HEK293 (cell line): ENCODE results near the gene RPL12.

Source experiments
- CTCF ChIA-PET: fragments of 350-600 bp; formaldehyde crosslinking; extraction: SDS; loops from one replicate; lab custom pipeline; 2021; ENCODE audit warnings: antibody characterized with exemption; lab: Yijun Ruan, JAX
- POLR2A ChIA-PET: fragments of 300-600 bp; formaldehyde crosslinking; extraction: SDS; loops from one replicate; lab custom pipeline; 2020; ENCODE audit warnings: antibody characterized with exemption, inconsistent platforms; lab: Yijun Ruan, JAX
- H3K27ac ChIP-seq: fragments of 200-500 bp; sonication (Bioruptor generic); 2 replicates; pipeline ENCODE4 v1.5.1; 2014; ENCODE audit warnings: low read depth, low read length, control low read depth, inconsistent platforms; ENCODE audit errors: extremely low read depth
- H3K36me3 ChIP-seq, 2 experiments: fragments of 200-500 bp in 1 of 2; sonication (Bioruptor generic) in 1 of 2; 1 replicate in 1 of 2; 2 replicates in 1 of 2; pipeline ENCODE4 v1.5.1; 2014 to 2017; ENCODE audit warnings: inconsistent platforms in 2 of 2, low read length in 2 of 2; ENCODE audit not compliant: control insufficient read depth in 2 of 2, insufficient read depth in 1 of 2
- H3K4me1 ChIP-seq: fragments of 200-500 bp; sonication (Bioruptor generic); 2 replicates; pipeline ENCODE4 v1.5.1; 2014; ENCODE audit warnings: mild to moderate bottlenecking, low read length, inconsistent platforms; ENCODE audit not compliant: control insufficient read depth, insufficient read depth
- H3K4me3 ChIP-seq: 2 replicates; pipeline ENCODE4 v1.5.1; 2011; ENCODE audit warnings: low read depth, mild to moderate bottlenecking, control low read depth, low read length, moderate library complexity
- H3K9me3 ChIP-seq: fragments of 200-500 bp; sonication (Bioruptor generic); 2 replicates; pipeline ENCODE4 v1.5.1; 2014; ENCODE audit warnings: low read depth, low read length, inconsistent platforms; ENCODE audit not compliant: control insufficient read depth, insufficient read depth
- BCL11A ChIP-seq: fragments of 450-650 bp; formaldehyde crosslinking; IDR thresholded peaks from 2 replicates; pipeline ENCODE4 v1.5.1; 2016; ENCODE audit warnings: low read depth, missing biosample characterization, missing genetic modification characterization
- MYNN ChIP-seq: fragments of 450-650 bp; formaldehyde crosslinking; IDR thresholded peaks from 2 replicates; pipeline ENCODE4 v1.5.1; 2016; ENCODE audit warnings: missing biosample characterization, missing genetic modification characterization, borderline replicate concordance
- REPIN1 ChIP-seq: fragments of 450-650 bp; formaldehyde crosslinking; IDR thresholded peaks from 2 replicates; pipeline ENCODE4 v1.5.1; 2017; ENCODE audit warnings: missing biosample characterization, missing genetic modification characterization, low read depth
- SP2 ChIP-seq: fragments of 450-650 bp; formaldehyde crosslinking; IDR thresholded peaks from 2 replicates; pipeline ENCODE4 v1.5.1; 2016; ENCODE audit warnings: missing biosample characterization, missing genetic modification characterization
- ZBTB21 ChIP-seq: fragments of 450-650 bp; formaldehyde crosslinking; IDR thresholded peaks from 2 replicates; pipeline ENCODE4 v1.5.1; 2017; ENCODE audit warnings: missing biosample characterization, missing genetic modification characterization
- ZNF114 ChIP-seq: fragments of 450-650 bp; formaldehyde crosslinking; IDR thresholded peaks from 2 replicates; pipeline ENCODE4 v1.5.0; 2017; ENCODE audit warnings: missing biosample characterization, missing genetic modification characterization
- ZNF138 ChIP-seq: fragments of 450-650 bp; formaldehyde crosslinking; IDR thresholded peaks from 2 replicates; pipeline ENCODE4 v1.5.1; 2016; ENCODE audit warnings: missing biosample characterization, missing genetic modification characterization, borderline replicate concordance
- ZNF146 ChIP-seq: fragments of 450-650 bp; formaldehyde crosslinking; IDR thresholded peaks from 2 replicates; pipeline ENCODE4 v1.5.1; 2016; ENCODE audit warnings: missing biosample characterization, missing genetic modification characterization
- ZNF16 ChIP-seq: fragments of 450-650 bp; formaldehyde crosslinking; IDR thresholded peaks from 2 replicates; pipeline ENCODE4 v1.5.1; 2016; ENCODE audit warnings: low read depth, missing biosample characterization, missing genetic modification characterization
- ZNF292 ChIP-seq: fragments of 450-650 bp; formaldehyde crosslinking; IDR thresholded peaks from 2 replicates; pipeline ENCODE4 v1.5.1; 2016; ENCODE audit warnings: low read depth, missing biosample characterization, missing genetic modification characterization, borderline replicate concordance
- ZNF48 ChIP-seq: fragments of 450-650 bp; formaldehyde crosslinking; IDR thresholded peaks from 2 replicates; pipeline ENCODE4 v1.5.1; 2016; ENCODE audit warnings: missing biosample characterization, missing genetic modification characterization
- ZNF558 ChIP-seq: fragments of 450-650 bp; formaldehyde crosslinking; IDR thresholded peaks from 2 replicates; pipeline ENCODE4 v1.5.1; 2016; ENCODE audit warnings: missing biosample characterization, missing genetic modification characterization
- ZNF596 ChIP-seq: fragments of 450-650 bp; IDR thresholded peaks from 2 replicates; pipeline ENCODE4 v1.5.0; 2018; ENCODE audit warnings: missing biosample characterization, mild to moderate bottlenecking, missing genetic modification characterization, moderate library complexity
- ZNF660 ChIP-seq: fragments of 450-650 bp; IDR thresholded peaks from 2 replicates; pipeline ENCODE4 v1.5.1; 2018; ENCODE audit warnings: missing biosample characterization, mild to moderate bottlenecking, missing genetic modification characterization
- ZNF843 ChIP-seq: fragments of 450-650 bp; formaldehyde crosslinking; IDR thresholded peaks from 2 replicates; pipeline ENCODE4 v1.5.1; 2016; ENCODE audit warnings: missing biosample characterization, missing genetic modification characterization
- ZSCAN16 ChIP-seq: fragments of 450-650 bp; formaldehyde crosslinking; IDR thresholded peaks from 2 replicates; pipeline ENCODE4 v1.5.1; 2016; ENCODE audit warnings: missing biosample characterization, missing genetic modification characterization
- TF ChIP-seq, protein P1 (sequence below): fragments of 450-650 bp; formaldehyde crosslinking; conservative IDR thresholded peaks from 2 replicates; pipeline ENCODE4 v1.5.1; 2016; ENCODE audit warnings: low read depth, missing biosample characterization, missing genetic modification characterization
- TF ChIP-seq, protein P2 (sequence below): fragments of 450-650 bp; formaldehyde crosslinking; IDR thresholded peaks from 2 replicates; pipeline ENCODE4 v1.5.1; 2016; ENCODE audit warnings: missing biosample characterization, missing genetic modification characterization
- TF ChIP-seq, protein P3 (sequence below): fragments of 450-650 bp; formaldehyde crosslinking; IDR thresholded peaks from 2 replicates; pipeline ENCODE4 v1.5.1; 2017; ENCODE audit warnings: missing biosample characterization, missing genetic modification characterization
- TF ChIP-seq, protein P4 (sequence below): fragments of 450-650 bp; formaldehyde crosslinking; IDR thresholded peaks from 2 replicates; pipeline ENCODE4 v1.5.1; 2017; ENCODE audit warnings: missing biosample characterization, missing genetic modification characterization
- TF ChIP-seq, protein P5 (sequence below): fragments of 450-650 bp; formaldehyde crosslinking; IDR thresholded peaks from 2 replicates; pipeline ENCODE4 v1.5.1; 2016; ENCODE audit warnings: missing biosample characterization, missing genetic modification characterization

The RPL12 gene

DNA sequence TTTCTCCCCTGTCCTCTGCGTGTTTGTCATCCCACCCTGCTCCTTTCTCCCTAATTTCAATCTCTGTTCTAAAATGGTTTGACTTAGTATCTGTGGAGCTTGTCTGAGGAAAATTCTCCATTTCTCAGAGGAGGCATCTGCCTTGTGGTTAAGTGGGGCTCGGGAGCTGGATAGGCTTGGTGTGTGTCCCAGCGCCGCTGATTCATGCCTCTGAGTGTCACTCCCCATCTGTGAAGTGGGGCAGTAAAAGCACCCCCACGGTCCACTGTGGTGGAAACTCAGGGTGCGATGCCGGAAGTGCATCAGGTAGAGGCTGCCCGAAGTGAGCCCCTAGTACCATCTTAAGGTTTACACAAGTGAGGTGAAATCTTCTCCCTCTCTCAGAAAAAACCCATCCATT, 37.7 kb upstream of the RPL12 start:
- POLR2A ChIA-PET: no interaction called here
- TF ChIP-seq, protein P1, sequence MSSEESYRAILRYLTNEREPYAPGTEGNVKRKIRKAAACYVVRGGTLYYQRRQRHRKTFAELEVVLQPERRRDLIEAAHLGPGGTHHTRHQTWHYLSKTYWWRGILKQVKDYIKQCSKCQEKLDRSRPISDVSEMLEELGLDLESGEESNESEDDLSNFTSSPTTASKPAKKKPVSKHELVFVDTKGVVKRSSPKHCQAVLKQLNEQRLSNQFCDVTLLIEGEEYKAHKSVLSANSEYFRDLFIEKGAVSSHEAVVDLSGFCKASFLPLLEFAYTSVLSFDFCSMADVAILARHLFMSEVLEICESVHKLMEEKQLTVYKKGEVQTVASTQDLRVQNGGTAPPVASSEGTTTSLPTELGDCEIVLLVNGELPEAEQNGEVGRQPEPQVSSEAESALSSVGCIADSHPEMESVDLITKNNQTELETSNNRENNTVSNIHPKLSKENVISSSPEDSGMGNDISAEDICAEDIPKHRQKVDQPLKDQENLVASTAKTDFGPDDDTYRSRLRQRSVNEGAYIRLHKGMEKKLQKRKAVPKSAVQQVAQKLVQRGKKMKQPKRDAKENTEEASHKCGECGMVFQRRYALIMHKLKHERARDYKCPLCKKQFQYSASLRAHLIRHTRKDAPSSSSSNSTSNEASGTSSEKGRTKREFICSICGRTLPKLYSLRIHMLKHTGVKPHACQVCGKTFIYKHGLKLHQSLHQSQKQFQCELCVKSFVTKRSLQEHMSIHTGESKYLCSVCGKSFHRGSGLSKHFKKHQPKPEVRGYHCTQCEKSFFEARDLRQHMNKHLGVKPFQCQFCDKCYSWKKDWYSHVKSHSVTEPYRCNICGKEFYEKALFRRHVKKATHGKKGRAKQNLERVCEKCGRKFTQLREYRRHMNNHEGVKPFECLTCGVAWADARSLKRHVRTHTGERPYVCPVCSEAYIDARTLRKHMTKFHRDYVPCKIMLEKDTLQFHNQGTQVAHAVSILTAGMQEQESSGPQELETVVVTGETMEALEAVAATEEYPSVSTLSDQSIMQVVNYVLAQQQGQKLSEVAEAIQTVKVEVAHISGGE (tag by site-specific recombination): no peak
- TF ChIP-seq BCL11A (tag by site-specific recombination) (no peak), ZBTB21 (tag by site-specific recombination) (no peak), SP2 (tag by site-specific recombination) (no peak), ZNF843 (tag by site-specific recombination) (no peak), ZNF660 (tag by site-specific recombination) (no peak), ZNF138 (no peak), ZNF48 (tag by site-specific recombination) (no peak)
- TF ChIP-seq, protein P2, sequence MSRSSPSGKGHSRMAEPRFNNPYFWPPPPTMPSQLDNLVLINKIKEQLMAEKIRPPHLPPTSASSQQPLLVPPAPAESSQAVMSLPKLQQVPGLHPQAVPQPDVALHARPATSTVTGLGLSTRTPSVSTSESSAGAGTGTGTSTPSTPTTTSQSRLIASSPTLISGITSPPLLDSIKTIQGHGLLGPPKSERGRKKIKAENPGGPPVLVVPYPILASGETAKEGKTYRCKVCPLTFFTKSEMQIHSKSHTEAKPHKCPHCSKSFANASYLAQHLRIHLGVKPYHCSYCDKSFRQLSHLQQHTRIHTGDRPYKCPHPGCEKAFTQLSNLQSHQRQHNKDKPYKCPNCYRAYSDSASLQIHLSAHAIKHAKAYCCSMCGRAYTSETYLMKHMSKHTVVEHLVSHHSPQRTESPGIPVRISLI (tag by site-specific recombination): no peak
- TF ChIP-seq, protein P3, sequence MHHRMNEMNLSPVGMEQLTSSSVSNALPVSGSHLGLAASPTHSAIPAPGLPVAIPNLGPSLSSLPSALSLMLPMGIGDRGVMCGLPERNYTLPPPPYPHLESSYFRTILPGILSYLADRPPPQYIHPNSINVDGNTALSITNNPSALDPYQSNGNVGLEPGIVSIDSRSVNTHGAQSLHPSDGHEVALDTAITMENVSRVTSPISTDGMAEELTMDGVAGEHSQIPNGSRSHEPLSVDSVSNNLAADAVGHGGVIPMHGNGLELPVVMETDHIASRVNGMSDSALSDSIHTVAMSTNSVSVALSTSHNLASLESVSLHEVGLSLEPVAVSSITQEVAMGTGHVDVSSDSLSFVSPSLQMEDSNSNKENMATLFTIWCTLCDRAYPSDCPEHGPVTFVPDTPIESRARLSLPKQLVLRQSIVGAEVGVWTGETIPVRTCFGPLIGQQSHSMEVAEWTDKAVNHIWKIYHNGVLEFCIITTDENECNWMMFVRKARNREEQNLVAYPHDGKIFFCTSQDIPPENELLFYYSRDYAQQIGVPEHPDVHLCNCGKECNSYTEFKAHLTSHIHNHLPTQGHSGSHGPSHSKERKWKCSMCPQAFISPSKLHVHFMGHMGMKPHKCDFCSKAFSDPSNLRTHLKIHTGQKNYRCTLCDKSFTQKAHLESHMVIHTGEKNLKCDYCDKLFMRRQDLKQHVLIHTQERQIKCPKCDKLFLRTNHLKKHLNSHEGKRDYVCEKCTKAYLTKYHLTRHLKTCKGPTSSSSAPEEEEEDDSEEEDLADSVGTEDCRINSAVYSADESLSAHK (tag by site-specific recombination): no peak
- TF ChIP-seq, all 188 proteins: peak for 0
- no peak overlapping the region for H3K4me3 ChIP-seq
- CTCF ChIA-PET: interaction anchor here (0.6 to 1.2 kb wide), 3 partner anchors 16 to 102 kb away, joined by 3 to 4 read pairs (median 4); no protein-coding TSS in a partner anchor
- no peak overlapping the region for H3K27ac ChIP-seq
- H3K36me3 ChIP-seq: peaks cover 0 to 60% of the 10 kb centered on the region in 2 experiments; a peak in 2 of 3 replicates
- no peaks in the 10 kb centered on the region for H3K9me3 ChIP-seq
- H3K4me1 ChIP-seq: no peaks in the 10 kb centered on the region

DNA sequence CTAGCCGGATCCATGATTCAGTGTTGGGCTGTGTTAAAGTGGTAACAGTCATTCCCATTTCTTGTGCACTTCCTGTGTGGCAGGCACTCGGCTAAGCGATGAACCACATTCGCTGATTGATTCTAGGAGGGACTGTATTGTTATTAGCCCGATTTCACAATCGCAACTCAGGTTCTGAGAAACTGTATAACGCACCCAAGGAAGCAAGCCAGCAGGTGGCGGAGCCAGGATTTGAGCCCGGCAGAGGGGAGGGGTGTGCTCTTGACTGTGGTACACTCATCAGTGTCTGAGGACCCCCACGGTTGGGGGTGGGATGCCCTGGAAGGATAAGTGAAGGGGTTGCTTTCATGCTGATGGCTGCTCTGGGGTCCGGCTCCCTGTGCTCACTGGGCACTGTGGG, 34.8 kb upstream of the RPL12 start:
- Histone ChIP-seq H3K27ac (no peak overlapping the region), H3K36me3 (peaks cover 0 to 53% of the 10 kb centered on the region in 2 experiments; a peak in 2 of 3 replicates), H3K4me3 (no peak overlapping the region), H3K4me1 (no peaks in the 10 kb centered on the region), H3K9me3 (no peaks in the 10 kb centered on the region)
- TF ChIP-seq ZNF292: no peak
- ChIA-PET POLR2A (no interaction called here), CTCF (no interaction called here)

DNA sequence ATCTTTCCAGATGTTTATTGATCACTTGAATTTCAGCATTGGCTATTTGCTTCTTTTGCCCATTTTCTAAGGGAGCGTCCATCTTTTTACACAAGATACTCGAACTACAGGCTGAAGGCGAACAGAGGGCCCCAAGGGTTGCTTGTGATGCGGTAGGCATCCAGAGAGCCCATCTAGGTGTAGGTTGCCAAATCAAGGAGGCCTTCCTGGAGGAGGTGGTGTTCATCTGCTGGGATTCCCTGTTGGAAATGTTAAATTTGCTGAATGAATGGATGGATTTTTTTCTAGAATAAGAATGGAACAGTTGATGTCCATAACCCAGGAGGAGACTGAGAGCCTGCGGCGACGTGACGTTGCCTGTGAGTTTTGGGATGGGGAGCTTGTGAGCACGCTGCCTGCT, 31.5 kb upstream of the RPL12 start:
- Histone ChIP-seq H3K4me3 (no peak overlapping the region), H3K9me3 (no peaks in the 10 kb centered on the region), H3K4me1 (no peaks in the 10 kb centered on the region), H3K36me3 (peaks cover 0 to 65% of the 10 kb centered on the region in 2 experiments; a peak in 2 of 3 replicates), H3K27ac (no peak overlapping the region)
- TF ChIP-seq ZSCAN16 (tag by site-specific recombination) (no peak), ZNF114 (tag by site-specific recombination) (no peak), ZNF558 (tag by site-specific recombination) (no peak), ZNF16 (tag by site-specific recombination) (no peak), ZNF146 (tag by site-specific recombination) (no peak), ZNF596 (tag by site-specific recombination) (no peak), MYNN (tag by site-specific recombination) (no peak), REPIN1 (tag by site-specific recombination) (no peak)
- TF ChIP-seq, protein P4, sequence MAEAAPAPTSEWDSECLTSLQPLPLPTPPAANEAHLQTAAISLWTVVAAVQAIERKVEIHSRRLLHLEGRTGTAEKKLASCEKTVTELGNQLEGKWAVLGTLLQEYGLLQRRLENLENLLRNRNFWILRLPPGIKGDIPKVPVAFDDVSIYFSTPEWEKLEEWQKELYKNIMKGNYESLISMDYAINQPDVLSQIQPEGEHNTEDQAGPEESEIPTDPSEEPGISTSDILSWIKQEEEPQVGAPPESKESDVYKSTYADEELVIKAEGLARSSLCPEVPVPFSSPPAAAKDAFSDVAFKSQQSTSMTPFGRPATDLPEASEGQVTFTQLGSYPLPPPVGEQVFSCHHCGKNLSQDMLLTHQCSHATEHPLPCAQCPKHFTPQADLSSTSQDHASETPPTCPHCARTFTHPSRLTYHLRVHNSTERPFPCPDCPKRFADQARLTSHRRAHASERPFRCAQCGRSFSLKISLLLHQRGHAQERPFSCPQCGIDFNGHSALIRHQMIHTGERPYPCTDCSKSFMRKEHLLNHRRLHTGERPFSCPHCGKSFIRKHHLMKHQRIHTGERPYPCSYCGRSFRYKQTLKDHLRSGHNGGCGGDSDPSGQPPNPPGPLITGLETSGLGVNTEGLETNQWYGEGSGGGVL (tag by site-specific recombination): no peak
- TF ChIP-seq, protein P5, sequence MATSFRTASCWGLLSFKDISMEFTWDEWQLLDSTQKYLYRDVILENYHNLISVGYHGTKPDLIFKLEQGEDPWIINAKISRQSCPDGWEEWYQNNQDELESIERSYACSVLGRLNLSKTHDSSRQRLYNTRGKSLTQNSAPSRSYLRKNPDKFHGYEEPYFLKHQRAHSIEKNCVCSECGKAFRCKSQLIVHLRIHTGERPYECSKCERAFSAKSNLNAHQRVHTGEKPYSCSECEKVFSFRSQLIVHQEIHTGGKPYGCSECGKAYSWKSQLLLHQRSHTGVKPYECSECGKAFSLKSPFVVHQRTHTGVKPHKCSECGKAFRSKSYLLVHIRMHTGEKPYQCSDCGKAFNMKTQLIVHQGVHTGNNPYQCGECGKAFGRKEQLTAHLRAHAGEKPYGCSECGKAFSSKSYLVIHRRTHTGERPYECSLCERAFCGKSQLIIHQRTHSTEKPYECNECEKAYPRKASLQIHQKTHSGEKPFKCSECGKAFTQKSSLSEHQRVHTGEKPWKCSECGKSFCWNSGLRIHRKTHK (tag by site-specific recombination): no peak
- ChIA-PET CTCF (interaction anchor here (0.6 to 0.7 kb wide), 2 partner anchors 80 to 220 kb away, joined by 3 read pairs; no protein-coding TSS in a partner anchor), POLR2A (interaction anchor here (0.7 kb wide), 2 partner anchors 84 to 269 kb away, joined by 7 to 8 read pairs; no protein-coding TSS in a partner anchor)
